ENCODE results near the gene APPL2. TPM values are rescaled to one million over a fixed set of nuclear protein-coding genes. Genes with fewer than 3 reads are reported as not detected.

Gene APPL2
- total RNA-seq (2021; fragmentation: NEBNext Ultra II Directional; extraction: Animal tissue kit (Norgen Biotek cat#: 25700)), result 10 to 100 TPM; 67.9 to 98.4 (median 87.8) TPM
- long read RNA-seq, transcript APPL2-201 (21 exons, 3,239 nt), result major isoform, 43 of 96 reads
- long read RNA-seq, partial matches to known transcripts, result 31 of 96 reads
- long read RNA-seq, other reads (novel, unspliced or antisense), result 21 of 96 reads

DNA sequence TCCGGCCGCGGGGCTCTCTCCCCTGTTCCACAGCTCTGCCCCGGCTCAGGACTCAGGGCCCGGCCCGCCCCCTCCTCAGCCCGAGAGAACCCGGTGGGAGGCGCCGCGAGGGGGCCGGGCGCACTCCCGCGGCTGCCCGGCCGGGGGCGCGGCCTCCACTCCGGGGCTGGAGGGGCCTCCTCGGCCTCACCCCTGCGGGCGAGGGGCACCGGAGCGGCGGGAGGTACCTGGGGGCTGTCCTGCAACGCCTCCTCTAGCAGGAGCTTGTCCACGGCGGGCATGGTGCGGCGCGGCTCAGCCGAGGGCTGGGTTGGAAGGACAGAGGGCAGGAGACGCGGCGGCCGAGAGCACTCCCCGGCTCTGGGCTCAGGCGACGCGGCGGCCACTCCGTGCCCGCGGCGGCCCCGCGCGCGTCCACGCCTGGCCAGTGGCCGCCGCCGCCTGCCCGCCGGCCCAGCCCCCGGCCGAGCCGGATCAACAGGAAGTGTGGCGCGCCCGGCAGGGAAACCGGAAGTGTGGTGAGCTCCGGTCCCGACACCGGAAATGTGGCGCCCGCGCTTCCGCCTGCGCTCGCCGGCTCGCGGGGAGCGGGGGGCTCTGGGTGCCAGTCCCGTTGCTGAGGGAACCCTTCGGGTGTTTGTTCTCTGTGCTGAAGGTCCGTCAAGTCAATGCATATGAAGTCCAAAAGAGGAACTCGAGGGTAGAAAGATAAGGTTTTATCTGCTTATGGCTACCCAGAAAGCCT, at the start of gene APPL2:
Gene APPL2 (minus strand): TSS at position 443 of the 745 bp plus-strand sequence. CDS start 162 bp downstream, at position 281.
- Mint-ChIP-seq H3K4me3 (peak within 1 kb of the TSS; percentile 94), H3K27ac (peak within 1 kb of the TSS; percentile 94), H3K9me3 (no peaks in the 10 kb centered on the region), H3K27me3 (ENCODE audit: insufficient read depth) (no peaks in the 10 kb centered on the region), H3K4me1 (ENCODE audit: low read depth) (peaks cover 44% of the 10 kb centered on the region), H3K36me3 (ENCODE audit: low read depth) (peaks cover 50% of the 10 kb centered on the region)
- TF ChIP-seq, protein P1, sequence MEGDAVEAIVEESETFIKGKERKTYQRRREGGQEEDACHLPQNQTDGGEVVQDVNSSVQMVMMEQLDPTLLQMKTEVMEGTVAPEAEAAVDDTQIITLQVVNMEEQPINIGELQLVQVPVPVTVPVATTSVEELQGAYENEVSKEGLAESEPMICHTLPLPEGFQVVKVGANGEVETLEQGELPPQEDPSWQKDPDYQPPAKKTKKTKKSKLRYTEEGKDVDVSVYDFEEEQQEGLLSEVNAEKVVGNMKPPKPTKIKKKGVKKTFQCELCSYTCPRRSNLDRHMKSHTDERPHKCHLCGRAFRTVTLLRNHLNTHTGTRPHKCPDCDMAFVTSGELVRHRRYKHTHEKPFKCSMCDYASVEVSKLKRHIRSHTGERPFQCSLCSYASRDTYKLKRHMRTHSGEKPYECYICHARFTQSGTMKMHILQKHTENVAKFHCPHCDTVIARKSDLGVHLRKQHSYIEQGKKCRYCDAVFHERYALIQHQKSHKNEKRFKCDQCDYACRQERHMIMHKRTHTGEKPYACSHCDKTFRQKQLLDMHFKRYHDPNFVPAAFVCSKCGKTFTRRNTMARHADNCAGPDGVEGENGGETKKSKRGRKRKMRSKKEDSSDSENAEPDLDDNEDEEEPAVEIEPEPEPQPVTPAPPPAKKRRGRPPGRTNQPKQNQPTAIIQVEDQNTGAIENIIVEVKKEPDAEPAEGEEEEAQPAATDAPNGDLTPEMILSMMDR (IDR thresholded peaks at IDR 0.05), result peak; percentile 74
- peak; percentile 86 for DNase-seq

DNA sequence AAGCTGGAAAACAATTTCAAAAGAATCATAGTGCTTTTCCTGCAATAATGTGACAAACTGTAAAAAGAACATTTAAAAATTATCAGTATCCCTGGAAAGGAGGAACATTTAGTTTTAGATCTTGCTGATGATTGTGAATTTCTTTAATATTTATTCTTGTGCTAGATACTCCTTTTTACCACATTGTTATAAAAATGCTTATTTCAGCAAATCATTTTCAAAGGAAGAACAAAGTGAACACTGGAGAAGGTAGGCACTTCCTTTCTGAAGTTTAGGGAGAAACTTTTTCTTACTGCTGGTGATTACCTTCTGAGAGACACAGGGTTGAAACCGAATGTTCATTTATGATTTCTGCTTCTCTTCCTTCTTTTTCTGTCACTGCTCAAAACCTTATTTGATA, 49.4 kb upstream of the APPL2 start:
- TF ChIP-seq, protein P1 (IDR thresholded peaks at IDR 0.05), result no peak
- H3K9me3 Mint-ChIP-seq, result no peaks in the 10 kb centered on the region
- no peak overlapping the region for H3K4me3 Mint-ChIP-seq
- H3K4me1 Mint-ChIP-seq (ENCODE audit: low read depth), result peaks cover 16% of the 10 kb centered on the region
- DNase-seq, result no peak
- no peaks in the 10 kb centered on the region for H3K27me3 Mint-ChIP-seq (ENCODE audit: insufficient read depth)
- 0 out of 2 replicates have a peak, but pooled peaks cover 5% of the 10 kb centered on the region for H3K36me3 Mint-ChIP-seq (ENCODE audit: low read depth)
- H3K27ac Mint-ChIP-seq, result no peak overlapping the region

DNA sequence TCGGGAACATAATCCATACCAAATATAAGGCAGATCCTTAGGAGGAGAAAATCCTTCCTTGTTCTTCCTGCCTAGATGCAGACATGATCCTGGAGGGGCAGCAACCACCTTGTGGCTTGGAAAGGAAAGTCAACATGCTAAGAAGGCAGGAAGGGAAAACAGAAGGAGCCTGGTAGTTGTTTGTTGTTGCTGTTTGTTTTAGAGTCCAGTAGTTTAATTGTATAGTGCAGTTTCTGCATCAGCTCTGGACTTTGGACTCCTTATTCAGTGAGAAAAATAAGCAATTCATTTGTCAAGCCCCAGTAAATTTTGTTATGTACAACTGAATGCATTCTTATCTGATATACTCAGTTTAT, 45.7 kb upstream of the APPL2 start:
- Mint-ChIP-seq H3K4me1 (ENCODE audit: low read depth) (peaks cover 51% of the 10 kb centered on the region), H3K36me3 (ENCODE audit: low read depth) (0 out of 2 replicates have a peak, but pooled peaks cover 5% of the 10 kb centered on the region), H3K27me3 (ENCODE audit: insufficient read depth) (no peaks in the 10 kb centered on the region), H3K4me3 (no peak overlapping the region), H3K9me3 (no peaks in the 10 kb centered on the region), H3K27ac (no peak overlapping the region)
- no peak for DNase-seq
- TF ChIP-seq, protein P1 (IDR thresholded peaks at IDR 0.05), result no peak

GRCh38 chr12:105280966-105281693, 45.2 kb upstream of the APPL2 start:
- H3K27ac Mint-ChIP-seq, result no peak overlapping the region
- no peak for DNase-seq
- TF ChIP-seq, protein P1 (IDR thresholded peaks at IDR 0.05), result no peak
- H3K36me3 Mint-ChIP-seq (ENCODE audit: low read depth), result 0 out of 2 replicates have a peak, but pooled peaks cover 5% of the 10 kb centered on the region
- no peaks in the 10 kb centered on the region for H3K9me3 Mint-ChIP-seq
- no peak overlapping the region for H3K4me3 Mint-ChIP-seq
- H3K4me1 Mint-ChIP-seq (ENCODE audit: low read depth), result peaks cover 56% of the 10 kb centered on the region
- H3K27me3 Mint-ChIP-seq (ENCODE audit: insufficient read depth), result no peaks in the 10 kb centered on the region

GRCh38 chr12:105279460-105280056, 43.6 kb upstream of the APPL2 start:
- Mint-ChIP-seq H3K27ac (no peak overlapping the region), H3K36me3 (ENCODE audit: low read depth) (0 out of 2 replicates have a peak, but pooled peaks cover 5% of the 10 kb centered on the region)

More at GRCh38 chr12:105279460-105280056, 43.6 kb upstream of the APPL2 start:
- peaks cover 58% of the 10 kb centered on the region for H3K4me1 Mint-ChIP-seq (ENCODE audit: low read depth)
- DNase-seq, result peak; percentile 25
- H3K9me3 Mint-ChIP-seq, result no peaks in the 10 kb centered on the region
- no peak overlapping the region for H3K4me3 Mint-ChIP-seq
- H3K27me3 Mint-ChIP-seq (ENCODE audit: insufficient read depth), result no peaks in the 10 kb centered on the region
- TF ChIP-seq, protein P1 (IDR thresholded peaks at IDR 0.05), result peak; percentile 91
